A673 (cell line): ENCODE measurements around the gene RNPEPL1. TPM values are rescaled to one million over a fixed set of nuclear protein-coding genes. Genes with fewer than 3 reads are reported as not detected.
"Not testable (repeated sequence)": the region's sequence is repeated elsewhere in the genome, so short reads cannot be mapped to it uniquely, and the experiment has no call there.

Source experiments
- BruUV-seq: library from RNA; stranded (reverse); fragments of 400-500 nt; replicated peaks from 2 replicates; lab custom pipeline; 2021; lab: Mats Ljungman, UMichigan
- CTCF ChIA-PET: fragments of 300-600 bp; sonication (Branson Sonifier 250); formaldehyde crosslinking; loops from one replicate; lab custom pipeline; 2022; ENCODE audit warnings: antibody characterized with exemption; lab: Charles Lee
- POLR2A ChIA-PET: fragments of 300-600 bp; sonication (Branson Sonifier 250); formaldehyde crosslinking; loops from one replicate; lab custom pipeline; 2022; ENCODE audit warnings: antibody characterized with exemption; ENCODE audit not compliant: low non-redundant PET; lab: Charles Lee
- DNase-seq: peaks from one replicate; pipeline ENCODE4 v3.0.0-alpha.2; 2015; ENCODE audit warnings: low spot score
- H3K27ac ChIP-seq: fragments of 200-600 bp; sonication (generic); 2 replicates; pipeline ENCODE4 v1.5.1; 2016; ENCODE audit warnings: mixed run types, low read depth, mild to moderate bottlenecking, mixed read lengths, antibody characterized with exemption, low read length; ENCODE audit not compliant: poor library complexity, severe bottlenecking
- H3K27me3 ChIP-seq: fragments of 200-600 bp; sonication (generic); replicated peaks from 2 replicates; pipeline ENCODE4 v1.6.1; 2017; ENCODE audit warnings: mixed run types, low read depth, mild to moderate bottlenecking, mixed read lengths, antibody characterized with exemption, low read length; ENCODE audit not compliant: insufficient read depth, poor library complexity
- H3K36me3 ChIP-seq: fragments of 200-600 bp; sonication (generic); 2 replicates; pipeline ENCODE4 v1.6.1; 2016; ENCODE audit warnings: mixed run types, mild to moderate bottlenecking, mixed read lengths, antibody characterized with exemption, low read length; ENCODE audit not compliant: insufficient read depth, poor library complexity, severe bottlenecking
- H3K4me1 ChIP-seq: fragments of 200-600 bp; sonication (generic); 2 replicates; pipeline ENCODE4 v1.6.1; 2017; ENCODE audit warnings: mixed run types, mild to moderate bottlenecking, mixed read lengths, antibody characterized with exemption, low read length; ENCODE audit not compliant: insufficient read depth, poor library complexity, severe bottlenecking
- H3K4me3 ChIP-seq: fragments of 200-600 bp; sonication (generic); 2 replicates; pipeline ENCODE4 v1.5.1; 2016; ENCODE audit warnings: low read depth, mixed run types, mild to moderate bottlenecking, mixed read lengths, low read length; ENCODE audit not compliant: poor library complexity, severe bottlenecking
- H3K9me3 ChIP-seq: fragments of 200-600 bp; sonication (generic); 2 replicates; pipeline ENCODE4 v1.6.1; 2016; ENCODE audit warnings: mixed run types, low read depth, mild to moderate bottlenecking, mixed read lengths, antibody characterized with exemption, low read length; ENCODE audit not compliant: poor library complexity, severe bottlenecking
- CTCF ChIP-seq: fragments of 300-800, 200-600 bp; sonication (generic); conservative IDR thresholded peaks from 2 replicates; pipeline ENCODE4 v1.5.1; 2017; ENCODE audit warnings: low read depth, mild to moderate bottlenecking, antibody characterized with exemption, low read length, moderate library complexity, mixed read lengths
- EZH2 ChIP-seq: fragments of 200-600 bp; sonication (generic); IDR thresholded peaks from 2 replicates; pipeline ENCODE4 v1.6.1; 2017; ENCODE audit warnings: borderline replicate concordance, low read depth, mild to moderate bottlenecking, mixed read lengths, antibody characterized with exemption, low read length; ENCODE audit not compliant: poor library complexity, severe bottlenecking
- intact Hi-C: fragments of 100-400 bp; cut with micrococcal nuclease; formaldehyde crosslinking; loops from one replicate; pipeline ENCODE4 v1.10.0; 2022; ENCODE audit not compliant: unreplicated experiment
- total RNA-seq: library from RNA; stranded (reverse); gene quantifications from 2 replicates; pipeline ENCODE4 v1.2.3, GENCODE V29; 2021

RNPEPL1 gene
- total RNA-seq, 1 experiment from 2014 or later: 26.5 TPM

- H3K9me3 ChIP-seq: no peaks in the 10 kb centered on the region
- intact Hi-C loops: no loop called here
- TF ChIP-seq EZH2 (no peak), CTCF (no peak)
- H3K27ac ChIP-seq: no peak overlapping the region
- H3K4me3 ChIP-seq: no peak overlapping the region
- CTCF ChIA-PET: no interaction called here
- no peaks in the 10 kb centered on the region for H3K36me3 ChIP-seq
- no peaks in the 10 kb centered on the region for H3K27me3 ChIP-seq
- no TSS peak for BruUV-seq
- no peak for DNase-seq
- peaks cover 6% of the 10 kb centered on the region for H3K4me1 ChIP-seq
- POLR2A ChIA-PET: no interaction called here
These were observed 47.1 kb downstream of the RNPEPL1 start for GRCh38 chr2:240615396-240615795.

- no peaks in the 10 kb centered on the region for H3K9me3 ChIP-seq
- intact Hi-C loops: no loop called here
- H3K27me3 ChIP-seq: no peaks in the 10 kb centered on the region
- TF ChIP-seq CTCF (no peak), EZH2 (no peak)
- ChIA-PET POLR2A (no interaction called here), CTCF (no interaction called here)
- H3K27ac ChIP-seq: no peak overlapping the region
- DNase-seq: peak; percentile 15
- peaks cover 6% of the 10 kb centered on the region for H3K4me1 ChIP-seq
- BruUV-seq: no TSS peak
- H3K36me3 ChIP-seq: no peaks in the 10 kb centered on the region
- H3K4me3 ChIP-seq: no peak overlapping the region
These were observed 47.7 kb downstream of the RNPEPL1 start for GRCh38 chr2:240615820-240616547.

- DNase-seq, CTCF ChIA-PET, H3K27ac ChIP-seq, H3K4me3 ChIP-seq, H3K27me3 ChIP-seq, H3K9me3 ChIP-seq, POLR2A ChIA-PET, intact Hi-C loops, BruUV-seq, H3K4me1 ChIP-seq, H3K36me3 ChIP-seq: not testable (repeated sequence)
- peak; percentile 15; the same call in 1 of the 2 replicates for TF ChIP-seq CTCF
These were observed 48.8 kb downstream of the RNPEPL1 start for GRCh38 chr2:240616860-240617666.
